GM19328 (cell line): ENCODE results near the gene TMEM106C.
A peak's percentile ranks its signal among the peaks of the same experiment; 100 is the strongest.

ENCODE experiments used
- ATAC-seq: cut with Tn5 transposase; IDR thresholded peaks from one replicate; pipeline ENCODE4 v1.9.1; 2021; ENCODE audit warnings: mild to moderate bottlenecking, moderate library complexity; ENCODE audit not compliant: unreplicated experiment

Gene TMEM106C

GRCh38 chr12:47979166-47979565, 15.8 kb downstream of the TMEM106C start:
- ATAC-seq, result no peak

GRCh38 chr12:47979686-47980085, 16.3 kb downstream of the TMEM106C start:
- no peak for ATAC-seq

- ATAC-seq, result no peak
These were observed 16.8 kb downstream of the TMEM106C start for GRCh38 chr12:47980197-47980596.

- no peak for ATAC-seq
These were observed 17.5 kb downstream of the TMEM106C start for GRCh38 chr12:47980779-47981495.

GRCh38 chr12:47981496-47982260, 18.3 kb downstream of the TMEM106C start:
- ATAC-seq, result no peak

- ATAC-seq, result no peak
These were observed 18.9 kb downstream of the TMEM106C start for GRCh38 chr12:47982311-47982710.

GRCh38 chr12:47982770-47983169, 19.4 kb downstream of the TMEM106C start:
- ATAC-seq, result no peak

GRCh38 chr12:47983541-47984115, 20.2 kb downstream of the TMEM106C start:
- no peak for ATAC-seq

- no peak for ATAC-seq
These were observed 21.0 kb downstream of the TMEM106C start for GRCh38 chr12:47984331-47984801.

- no peak for ATAC-seq
These were observed 22.3 kb downstream of the TMEM106C start for GRCh38 chr12:47985596-47986290.

- no peak for ATAC-seq
These were observed 22.9 kb downstream of the TMEM106C start for GRCh38 chr12:47986291-47986660.

- ATAC-seq, result no peak
These were observed 23.4 kb downstream of the TMEM106C start for GRCh38 chr12:47986832-47987231.

- no peak for ATAC-seq
These were observed 24.1 kb downstream of the TMEM106C start for GRCh38 chr12:47987411-47988072.

- ATAC-seq, result no peak
These were observed 25.0 kb downstream of the TMEM106C start for GRCh38 chr12:47988073-47989022.

GRCh38 chr12:47989023-47989417, 25.6 kb downstream of the TMEM106C start:
- no peak for ATAC-seq

GRCh38 chr12:47989666-47990065, 26.3 kb downstream of the TMEM106C start:
- ATAC-seq, result no peak

GRCh38 chr12:47990351-47991105, 27.1 kb downstream of the TMEM106C start:
- peak; percentile 92 for ATAC-seq

GRCh38 chr12:47991106-47992061, 28.0 kb downstream of the TMEM106C start:
- ATAC-seq, result no peak
